ENCODE measurements around the gene MARK1. TPM values are rescaled to one million over a fixed set of nuclear protein-coding genes. Genes with fewer than 3 reads are reported as not detected.

The MARK1 gene
- total RNA-seq, 4 donors from 2014 or later: 2.2 to 5.3 (median 3.7) TPM

DNA sequence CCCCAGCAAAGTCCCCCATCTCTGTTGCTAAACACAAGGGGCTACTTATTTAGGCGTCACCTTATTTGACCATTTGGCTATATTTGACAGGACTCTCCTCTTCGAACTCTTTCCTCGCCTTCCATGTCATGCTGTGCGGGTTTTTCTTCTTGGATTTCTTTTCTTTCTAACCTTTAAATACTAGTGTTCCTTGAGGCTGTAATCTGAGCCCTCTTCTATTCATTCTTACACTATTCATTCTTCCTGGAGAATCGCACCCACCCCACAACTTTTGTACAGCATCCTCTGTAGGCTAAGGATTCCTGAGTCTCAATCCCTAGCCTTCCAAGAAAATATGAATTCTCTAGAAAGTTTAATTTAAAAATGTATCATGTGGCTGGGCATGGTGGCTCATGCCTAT lies 100.5 kb downstream of the MARK1 start:
- intact Hi-C loops (cut with DNase I; ENCODE audit: low total_unique reads): no loop called here
- TF ChIP-seq, protein P1, sequence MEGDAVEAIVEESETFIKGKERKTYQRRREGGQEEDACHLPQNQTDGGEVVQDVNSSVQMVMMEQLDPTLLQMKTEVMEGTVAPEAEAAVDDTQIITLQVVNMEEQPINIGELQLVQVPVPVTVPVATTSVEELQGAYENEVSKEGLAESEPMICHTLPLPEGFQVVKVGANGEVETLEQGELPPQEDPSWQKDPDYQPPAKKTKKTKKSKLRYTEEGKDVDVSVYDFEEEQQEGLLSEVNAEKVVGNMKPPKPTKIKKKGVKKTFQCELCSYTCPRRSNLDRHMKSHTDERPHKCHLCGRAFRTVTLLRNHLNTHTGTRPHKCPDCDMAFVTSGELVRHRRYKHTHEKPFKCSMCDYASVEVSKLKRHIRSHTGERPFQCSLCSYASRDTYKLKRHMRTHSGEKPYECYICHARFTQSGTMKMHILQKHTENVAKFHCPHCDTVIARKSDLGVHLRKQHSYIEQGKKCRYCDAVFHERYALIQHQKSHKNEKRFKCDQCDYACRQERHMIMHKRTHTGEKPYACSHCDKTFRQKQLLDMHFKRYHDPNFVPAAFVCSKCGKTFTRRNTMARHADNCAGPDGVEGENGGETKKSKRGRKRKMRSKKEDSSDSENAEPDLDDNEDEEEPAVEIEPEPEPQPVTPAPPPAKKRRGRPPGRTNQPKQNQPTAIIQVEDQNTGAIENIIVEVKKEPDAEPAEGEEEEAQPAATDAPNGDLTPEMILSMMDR (IDR thresholded peaks at IDR 0.05): no peak
- no peak for TF ChIP-seq POLR2A (IDR thresholded peaks at IDR 0.05)
- no peak for DNase-seq (ENCODE audit: low spot score in 2 of 2)
- WGBS, 2 donors: 94 to 95% methylated on average over 5 of the region's 5 CpGs
- H3K4me3 ChIP-seq (ENCODE audit: low read depth, poor library complexity, severe bottlenecking): no peak overlapping the region

DNA sequence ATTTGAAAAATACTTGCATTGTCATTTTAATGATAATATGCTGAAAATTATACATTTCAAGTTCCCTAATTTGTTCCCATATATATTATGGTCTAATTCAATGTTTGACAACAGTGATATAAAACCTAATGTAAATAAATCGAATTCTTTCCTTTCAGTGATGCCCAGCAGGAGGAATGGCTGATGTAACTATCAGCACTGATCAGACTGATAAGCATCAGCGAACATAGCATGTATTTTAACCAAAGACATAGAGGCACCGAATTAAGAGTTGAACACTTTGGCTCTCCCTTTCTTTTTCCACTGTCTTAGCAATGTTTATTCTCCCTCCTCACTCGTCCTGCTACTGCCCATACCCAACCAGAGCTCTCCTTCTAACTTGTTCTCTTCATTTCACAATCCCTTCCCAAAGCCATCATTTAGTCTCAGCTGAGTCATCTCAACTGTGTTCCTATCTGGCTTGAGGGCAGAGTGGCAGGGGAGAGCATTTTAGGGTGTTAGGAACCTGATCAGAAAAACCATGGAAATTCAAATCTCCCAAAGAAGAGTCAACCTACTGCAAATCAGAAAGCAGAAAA lies 103.4 kb downstream of the MARK1 start:
- DNase-seq (ENCODE audit: low spot score in 2 of 2): no peak
- no peak for TF ChIP-seq POLR2A (IDR thresholded peaks at IDR 0.05)
- TF ChIP-seq, protein P1 (IDR thresholded peaks at IDR 0.05): no peak
- 79 to 84% methylated on average over 4 of the region's 4 CpGs for WGBS, 2 donors
- no peak overlapping the region for H3K4me3 ChIP-seq (ENCODE audit: low read depth, poor library complexity, severe bottlenecking)
- intact Hi-C loops (cut with DNase I; ENCODE audit: low total_unique reads): no loop called here

GRCh38 chr1:220637759-220638158 lies 109.8 kb downstream of the MARK1 start:
- no peak overlapping the region for H3K4me3 ChIP-seq (ENCODE audit: low read depth, poor library complexity, severe bottlenecking)
- TF ChIP-seq, protein P1 (IDR thresholded peaks at IDR 0.05): no peak
- no peak for TF ChIP-seq POLR2A (IDR thresholded peaks at IDR 0.05)
- no peak for DNase-seq (ENCODE audit: low spot score in 2 of 2)
- intact Hi-C loops (cut with DNase I; ENCODE audit: low total_unique reads): no loop called here
- 100% methylated on average over 1 of the region's 1 CpG for WGBS, 2 donors

- TF ChIP-seq POLR2A (IDR thresholded peaks at IDR 0.05): no peak
- TF ChIP-seq, protein P1 (IDR thresholded peaks at IDR 0.05): no peak
- DNase-seq (ENCODE audit: low spot score in 2 of 2): no peak
- WGBS, 2 donors: 88 to 98% methylated on average over 4 of the region's 4 CpGs
- no peak overlapping the region for H3K4me3 ChIP-seq (ENCODE audit: low read depth, poor library complexity, severe bottlenecking)
- intact Hi-C loops (cut with DNase I; ENCODE audit: low total_unique reads): no loop called here
Observed at GRCh38 chr1:220642285-220642684, 114.3 kb downstream of the MARK1 start.

GRCh38 chr1:220652995-220653394 lies 125.1 kb downstream of the MARK1 start:
- TF ChIP-seq POLR2A (IDR thresholded peaks at IDR 0.05): no peak
- TF ChIP-seq, protein P1 (IDR thresholded peaks at IDR 0.05): no peak
- H3K4me3 ChIP-seq (ENCODE audit: low read depth, poor library complexity, severe bottlenecking): no peak overlapping the region
- intact Hi-C loops (cut with DNase I; ENCODE audit: low total_unique reads): no loop called here
- DNase-seq (ENCODE audit: low spot score in 2 of 2): no peak
- 91% methylated on average over 13 of the region's 13 CpGs for WGBS, 2 donors

DNA sequence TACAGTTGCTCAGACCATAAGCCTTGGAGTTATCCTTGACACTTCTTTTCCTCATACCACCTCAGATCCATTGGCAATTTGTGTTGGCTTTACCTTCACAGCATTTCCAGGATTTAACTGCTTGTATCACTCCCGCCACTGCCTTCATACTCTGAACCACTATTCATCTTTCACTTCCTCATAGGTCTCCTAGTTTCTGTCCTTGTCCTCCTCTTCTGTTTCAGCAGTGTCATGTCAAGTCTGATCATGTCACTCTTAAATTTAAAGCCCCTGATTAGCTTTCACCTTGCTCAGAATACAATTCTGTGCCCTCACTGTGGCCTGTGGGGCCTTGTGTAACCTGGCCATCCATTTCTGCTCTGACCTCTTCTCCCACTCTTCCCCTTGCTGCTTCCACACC lies 127.6 kb downstream of the MARK1 start:
- WGBS, 2 donors: 95 to 96% methylated on average over 1 of the region's 1 CpG
- no peak for DNase-seq (ENCODE audit: low spot score in 2 of 2)
- intact Hi-C loops (cut with DNase I; ENCODE audit: low total_unique reads): no loop called here
- TF ChIP-seq, protein P1 (IDR thresholded peaks at IDR 0.05): no peak
- TF ChIP-seq POLR2A (IDR thresholded peaks at IDR 0.05): no peak
- H3K4me3 ChIP-seq (ENCODE audit: low read depth, poor library complexity, severe bottlenecking): no peak overlapping the region
